HG03045 (cell line): Measurements from ENCODE around the gene FNBP1L.

Experiments used
- ATAC-seq: cut with Tn5 transposase; IDR thresholded peaks from one replicate; pipeline ENCODE4 v1.9.1; 2021; ENCODE audit warnings: mild to moderate bottlenecking, moderate library complexity; ENCODE audit not compliant: unreplicated experiment

Gene FNBP1L

DNA sequence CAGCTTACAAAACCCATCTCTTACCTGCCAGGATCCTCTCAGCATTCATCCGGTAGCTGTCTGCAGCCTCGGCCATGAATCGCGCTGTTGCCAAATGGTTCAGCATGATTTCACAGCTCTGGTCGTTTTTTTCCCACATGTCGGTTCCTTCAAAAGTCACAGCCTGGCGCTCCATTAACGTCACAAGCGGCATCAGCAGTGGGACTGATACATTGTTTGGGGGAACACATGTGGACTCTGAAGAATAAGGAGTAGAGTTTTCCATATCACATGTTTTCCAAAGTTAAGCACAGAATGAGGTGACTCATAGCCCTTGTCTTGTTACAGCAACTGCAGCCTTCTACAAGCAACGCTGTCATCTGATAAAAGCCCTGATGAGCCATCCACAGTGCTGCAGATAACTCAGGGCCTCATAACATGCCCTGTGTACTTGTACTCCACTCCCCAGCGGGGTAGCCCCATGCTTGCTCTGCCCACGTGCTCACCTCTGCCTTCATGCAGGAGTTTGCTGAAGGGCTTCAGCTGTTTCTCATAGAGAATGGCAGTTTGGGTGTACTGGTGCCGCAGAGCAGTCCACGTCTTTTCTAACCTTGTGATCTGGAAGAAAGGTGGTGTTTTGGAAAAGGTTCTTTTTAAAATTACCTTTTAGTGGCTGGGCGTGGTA is 119.5 kb downstream of the FNBP1L start:
- no peak for ATAC-seq

DNA sequence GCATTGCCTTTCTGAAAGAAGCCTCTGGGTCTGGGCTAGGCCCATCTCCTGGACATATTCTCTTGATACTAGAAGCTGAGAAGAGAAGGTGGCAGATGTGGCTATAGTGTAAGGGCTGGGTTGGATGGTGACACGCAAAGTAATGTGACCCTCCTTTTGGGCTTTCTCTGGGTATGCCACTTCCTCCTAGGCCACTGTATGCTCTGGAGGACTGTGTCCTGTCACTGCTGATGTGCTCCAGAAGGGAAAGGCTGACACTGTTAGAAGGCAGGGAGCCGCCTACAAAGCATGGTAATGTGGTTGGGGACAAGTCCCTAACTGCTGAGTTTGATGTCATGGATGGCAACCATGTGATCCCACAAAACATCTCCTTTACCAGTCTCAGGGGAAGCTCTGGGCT is 121.6 kb downstream of the FNBP1L start:
- no peak for ATAC-seq

DNA sequence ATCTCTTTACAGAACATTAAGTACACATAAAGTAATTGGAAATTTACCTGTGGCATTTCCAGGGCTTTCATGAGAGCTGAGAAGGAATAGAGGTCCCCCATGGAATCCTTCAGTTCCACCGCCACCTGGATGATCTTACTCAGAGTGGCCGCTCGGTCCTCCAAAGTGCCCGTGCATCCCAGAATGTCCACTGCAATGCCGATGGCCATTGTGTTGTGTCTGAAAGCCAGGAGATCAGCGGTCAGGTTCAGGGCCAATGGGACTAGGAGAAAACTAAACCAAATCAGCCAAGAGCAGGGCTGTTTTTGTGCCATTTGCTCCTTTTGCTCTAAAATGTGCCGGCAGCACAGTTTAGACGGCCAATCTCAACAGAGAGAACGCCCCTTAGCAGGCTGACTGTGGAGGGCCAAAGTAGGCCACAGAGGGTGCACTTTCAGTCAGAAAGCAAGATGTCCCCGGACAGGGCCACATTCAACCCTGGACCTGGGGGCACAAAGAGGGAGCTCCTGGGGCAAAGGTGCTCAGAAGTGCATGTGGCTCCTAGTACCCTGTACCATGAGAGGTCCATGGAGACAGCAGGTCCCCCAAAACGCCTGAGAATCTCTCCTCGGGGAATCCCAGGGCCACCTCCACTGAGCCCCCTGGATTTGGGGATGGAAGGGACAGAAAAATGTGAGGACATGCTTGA is 123.8 kb downstream of the FNBP1L start:
- ATAC-seq: no peak

- no peak for ATAC-seq
Observed at GRCh38 chr1:93573940-93574469, 126.1 kb downstream of the FNBP1L start.

DNA sequence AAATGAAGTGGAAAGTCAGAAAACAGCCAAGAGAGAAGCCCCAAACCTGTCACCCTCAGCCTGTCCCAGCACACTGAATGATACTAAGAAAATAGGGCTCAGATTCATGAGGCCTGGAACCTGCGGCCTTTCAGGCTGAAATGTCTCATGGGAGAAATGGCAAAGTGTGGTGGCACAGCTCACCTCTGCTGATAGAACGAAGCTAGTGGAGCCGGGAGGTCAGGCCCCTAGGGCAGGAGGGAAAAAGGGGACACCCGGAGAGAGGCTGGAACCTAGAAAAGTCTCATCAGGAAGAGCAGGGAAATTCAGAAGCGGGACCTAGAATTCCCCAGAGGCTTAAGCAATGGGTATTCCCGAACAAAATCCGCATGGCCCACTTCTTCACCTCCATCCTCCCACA is 126.6 kb downstream of the FNBP1L start:
- ATAC-seq: no peak

DNA sequence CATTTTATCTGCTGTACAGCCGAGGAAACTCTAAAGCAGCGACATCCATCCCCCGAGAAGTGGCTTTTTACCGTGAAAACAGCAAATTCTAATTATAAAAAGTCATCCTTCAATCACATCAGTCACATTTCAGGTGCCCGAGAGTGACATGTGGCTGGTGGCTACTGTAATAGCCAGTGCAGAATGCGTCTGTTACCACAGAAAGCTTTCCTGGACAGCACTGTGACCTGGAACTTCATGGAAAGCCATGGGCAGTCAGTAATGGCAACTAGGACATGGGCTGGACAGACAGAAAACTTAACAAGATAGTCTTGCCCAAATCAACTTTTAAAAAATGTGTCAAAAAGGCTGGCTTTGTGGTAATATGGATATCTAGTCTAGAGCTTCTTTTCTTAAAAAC is 127.1 kb downstream of the FNBP1L start:
- no peak for ATAC-seq

DNA sequence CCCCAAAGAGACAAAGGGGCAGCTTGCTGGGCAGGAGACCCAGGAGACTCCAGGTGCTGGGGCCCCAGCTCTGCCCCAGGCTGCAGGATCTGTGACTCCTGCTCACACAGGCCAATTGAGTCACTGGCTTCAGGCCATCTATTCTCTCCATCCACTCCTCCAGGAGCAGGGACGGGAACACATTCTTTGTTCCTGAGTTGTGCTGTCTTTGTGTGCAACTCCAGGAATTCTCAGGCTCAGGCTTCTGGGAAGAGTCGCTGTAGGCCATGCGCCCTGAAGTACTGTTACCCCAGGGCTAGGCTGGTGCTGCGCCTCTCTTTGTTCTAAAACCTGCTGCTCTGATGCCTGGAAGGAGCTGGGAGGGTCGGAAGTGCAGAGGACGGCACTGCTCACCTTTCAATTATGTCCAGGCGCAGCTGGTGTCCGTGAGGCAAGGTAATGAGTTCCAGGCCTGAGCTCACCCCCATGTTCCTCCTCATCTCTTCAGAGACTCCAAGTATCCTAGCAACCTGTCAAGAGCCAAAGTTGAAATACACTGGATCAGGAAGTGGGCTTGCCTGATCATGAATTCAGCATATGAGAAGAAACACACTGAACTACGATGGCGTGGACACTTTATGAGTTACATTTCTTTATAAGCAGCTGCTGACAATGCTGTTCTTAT is 127.8 kb downstream of the FNBP1L start:
- ATAC-seq: no peak

DNA sequence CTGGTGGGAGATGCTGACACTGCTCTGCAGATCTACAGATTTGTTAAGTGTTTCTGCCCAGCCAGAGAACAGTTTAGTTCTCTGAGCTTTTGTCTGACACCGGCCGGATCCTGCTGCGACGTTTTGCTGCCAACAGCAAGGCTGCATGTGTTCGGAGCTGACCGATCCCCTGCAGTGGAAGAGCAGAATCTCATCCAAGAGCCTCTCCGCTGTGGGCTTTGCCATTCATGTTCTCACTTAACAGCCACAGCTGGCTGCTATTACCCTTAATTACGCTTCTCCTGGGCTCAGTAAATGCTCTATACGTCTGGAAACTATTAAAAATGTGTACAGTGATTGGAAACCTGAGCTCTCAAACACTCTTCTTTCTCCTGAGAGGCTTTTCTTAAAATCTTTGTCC is 128.4 kb downstream of the FNBP1L start:
- ATAC-seq: no peak

- ATAC-seq: no peak
Observed at GRCh38 chr1:93576746-93577145, 128.8 kb downstream of the FNBP1L start.

- no peak for ATAC-seq
Observed at GRCh38 chr1:93577536-93578432, 129.9 kb downstream of the FNBP1L start.

- ATAC-seq: no peak
Observed at GRCh38 chr1:93578433-93578830, 130.5 kb downstream of the FNBP1L start.

GRCh38 chr1:93578911-93579825 is 131.2 kb downstream of the FNBP1L start:
- ATAC-seq: no peak

DNA sequence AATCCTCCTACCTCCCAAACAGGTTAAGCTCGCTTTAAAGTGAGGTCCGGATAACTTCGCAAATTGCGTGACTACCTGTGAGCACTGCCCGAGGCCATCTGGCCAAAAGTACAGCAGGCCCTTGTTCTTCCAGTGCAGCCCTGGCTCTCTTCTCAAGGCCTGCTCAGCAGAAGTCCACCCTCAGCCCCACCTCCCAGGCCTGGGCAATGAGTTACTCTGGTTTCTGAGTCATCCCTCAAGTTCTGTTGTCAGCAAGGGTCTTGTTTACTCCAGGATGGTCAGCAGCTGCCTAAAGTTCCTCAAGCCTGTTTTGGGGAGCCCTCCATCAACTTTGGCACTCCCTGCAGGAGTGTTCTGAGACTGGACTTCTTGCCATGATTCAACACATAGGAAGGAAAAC is 132.0 kb downstream of the FNBP1L start:
- no peak for ATAC-seq

DNA sequence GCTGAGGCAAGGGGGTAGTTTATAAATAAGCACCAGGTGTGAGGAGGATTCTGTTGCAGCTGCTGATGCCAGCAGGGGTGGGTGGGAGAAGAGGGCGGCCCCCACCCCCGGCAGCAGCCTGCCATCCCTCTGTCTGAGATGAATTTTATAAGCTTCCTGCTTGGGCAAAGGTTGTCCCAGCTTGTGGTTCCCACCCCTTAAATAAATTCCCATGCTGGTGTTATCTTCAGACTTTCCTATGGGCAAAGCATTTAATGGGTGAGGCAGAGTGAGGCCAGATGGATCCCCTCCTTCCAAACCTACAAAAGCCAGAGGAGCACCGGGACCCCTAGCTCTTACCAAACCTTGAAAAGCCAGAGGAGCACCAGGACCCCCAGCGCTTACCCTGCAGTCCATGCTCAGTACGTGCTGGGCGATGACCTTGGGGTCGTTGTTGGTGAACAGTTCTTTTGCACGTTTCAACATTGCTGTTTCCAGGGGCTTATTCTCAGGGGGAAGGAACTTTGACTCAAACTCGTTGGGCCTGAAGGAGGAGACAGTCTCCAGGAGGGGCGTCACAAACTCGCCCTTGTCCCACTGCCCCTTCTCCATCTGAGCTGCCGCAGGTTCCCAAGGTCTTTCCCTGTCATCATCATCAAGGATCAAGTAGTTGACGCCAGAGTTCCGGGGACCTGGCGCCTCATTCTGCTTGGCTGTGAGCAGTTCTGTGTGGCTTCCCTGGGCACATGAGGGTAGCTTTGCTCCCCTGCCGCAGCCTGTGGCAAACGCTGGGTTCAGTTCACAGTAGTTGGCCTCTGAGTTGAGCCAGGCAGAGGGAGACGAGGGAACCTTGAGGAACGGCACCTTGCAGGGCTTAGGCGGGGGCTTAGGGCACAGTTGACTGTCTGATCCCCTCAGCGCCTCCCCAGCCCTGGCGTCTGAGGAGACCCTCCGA is 134.3 kb downstream of the FNBP1L start:
- no peak for ATAC-seq

DNA sequence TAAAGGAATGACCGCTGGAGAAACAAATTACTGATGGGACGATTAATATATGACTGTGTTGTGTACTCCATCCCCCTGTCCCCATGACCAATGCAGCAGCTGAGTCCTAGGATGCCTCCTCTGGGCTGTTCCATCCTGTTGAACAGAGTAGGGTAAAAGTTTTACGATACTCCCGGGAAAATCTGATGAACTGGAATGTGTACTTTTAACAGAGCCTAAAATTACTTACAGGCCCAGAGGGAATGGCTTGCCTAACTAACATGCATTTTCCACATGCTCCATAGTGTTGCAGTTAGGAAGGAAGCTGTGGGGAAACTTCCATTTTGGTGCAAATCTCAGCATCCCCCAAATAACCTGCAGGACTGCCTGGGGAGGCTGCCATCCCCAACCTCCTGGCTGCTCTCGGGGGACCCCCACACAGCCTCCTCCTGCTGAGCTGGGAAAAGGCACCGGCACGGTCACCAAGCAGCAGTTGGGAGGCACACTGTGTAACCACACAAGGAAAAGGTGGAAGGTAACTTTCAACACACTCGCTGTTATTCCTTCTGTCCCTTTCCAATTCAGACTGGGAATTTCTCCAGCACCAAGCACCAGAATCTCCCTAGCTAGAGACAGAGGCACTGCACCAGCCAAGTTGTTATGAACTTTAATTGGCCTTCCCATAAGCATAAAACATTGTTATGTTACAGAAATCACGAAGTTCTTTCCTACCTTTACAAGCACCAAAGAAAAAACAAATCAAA is 136.5 kb downstream of the FNBP1L start:
- ATAC-seq: no peak

- no peak for ATAC-seq
Observed at GRCh38 chr1:93585059-93585966, 137.4 kb downstream of the FNBP1L start.

- no peak for ATAC-seq
Observed at GRCh38 chr1:93587354-93587753, 139.4 kb downstream of the FNBP1L start.
